Erythroblast (primary cell): ENCODE data around the gene ZC3H13.

Source experiments
- GATA1 ChIP-seq: IDR thresholded peaks from 2 replicates; pipeline ENCODE4 v1.6.1; 2011; ENCODE audit warnings: low read depth, mild to moderate bottlenecking, control low read depth, low read length, moderate library complexity
- POLR2A ChIP-seq: IDR thresholded peaks from 2 replicates; pipeline ENCODE4 v1.6.1; 2011; ENCODE audit warnings: mild to moderate bottlenecking, low read length

DNA sequence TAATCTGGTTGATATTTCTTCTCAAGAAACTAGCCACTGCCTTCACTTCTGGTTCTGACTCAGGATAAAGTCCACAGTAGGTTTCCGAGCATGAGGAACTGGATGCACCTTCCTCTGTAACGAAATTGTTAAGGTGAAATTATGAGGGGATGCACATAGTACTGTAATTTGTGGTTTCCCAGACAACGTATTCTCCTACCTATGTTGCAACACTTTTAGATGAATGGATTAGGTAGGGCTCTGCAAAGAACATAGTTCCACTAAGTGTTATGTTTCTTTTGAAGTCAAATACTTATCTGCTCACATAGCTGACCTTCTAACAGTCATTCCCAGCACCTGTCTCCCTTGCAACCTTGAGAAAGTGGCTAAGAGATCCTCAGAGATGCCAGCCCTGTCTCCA, 5.7 kb upstream of the ZC3H13 start:
- TF ChIP-seq POLR2A: no peak
- no peak for TF ChIP-seq GATA1
